HG03025 (cell line): Measurements from ENCODE around the gene RPL28.
"Not testable (repeated sequence)": the region's sequence is repeated elsewhere in the genome, so short reads cannot be mapped to it uniquely, and the experiment has no call there.

Experiments used
- ATAC-seq: cut with Tn5 transposase; IDR thresholded peaks from one replicate; pipeline ENCODE4 v1.9.1; 2021; ENCODE audit warnings: mild to moderate bottlenecking, moderate library complexity; ENCODE audit not compliant: unreplicated experiment, low FRiP score

Gene RPL28

GRCh38 chr19:55443045-55443823 is 57.5 kb downstream of the RPL28 start, which contains the start of gene SHISA7:
SHISA7 (minus strand) TSS chr19:55443300; CDS start chr19:55442863, 437 bp downstream.
- no peak for ATAC-seq

DNA sequence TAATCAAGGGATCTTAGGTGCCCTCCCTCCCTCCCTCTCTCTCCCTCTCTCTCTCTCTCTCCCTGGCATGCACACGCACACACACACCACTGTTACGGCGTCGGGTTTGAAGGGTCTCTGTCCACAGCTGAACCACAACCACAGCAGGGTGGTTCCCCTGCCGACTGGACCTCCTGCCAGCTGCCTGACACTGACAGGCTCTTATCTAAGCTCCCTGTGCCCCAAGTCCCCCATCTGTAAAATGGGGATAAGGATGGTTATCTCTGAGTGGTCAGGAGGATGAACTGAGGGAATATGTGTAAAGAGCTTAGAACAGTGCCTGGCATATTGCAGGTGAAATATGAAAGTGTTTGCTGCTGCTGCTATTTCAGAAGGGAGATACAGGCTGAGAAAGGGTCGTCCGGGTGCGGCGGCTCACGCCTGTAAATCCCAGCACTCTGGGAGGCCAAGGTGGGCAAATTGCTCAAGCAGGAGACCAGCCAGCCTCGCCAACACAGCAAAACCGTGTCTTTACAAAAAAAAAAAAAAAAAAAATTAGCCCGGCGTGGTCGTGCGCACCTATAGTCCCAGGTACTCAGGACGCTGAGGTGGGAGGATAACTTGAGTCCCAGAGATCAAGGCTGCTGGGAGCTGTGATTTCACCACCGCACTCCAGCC is 58.2 kb downstream of the RPL28 start:
- no peak for ATAC-seq

DNA sequence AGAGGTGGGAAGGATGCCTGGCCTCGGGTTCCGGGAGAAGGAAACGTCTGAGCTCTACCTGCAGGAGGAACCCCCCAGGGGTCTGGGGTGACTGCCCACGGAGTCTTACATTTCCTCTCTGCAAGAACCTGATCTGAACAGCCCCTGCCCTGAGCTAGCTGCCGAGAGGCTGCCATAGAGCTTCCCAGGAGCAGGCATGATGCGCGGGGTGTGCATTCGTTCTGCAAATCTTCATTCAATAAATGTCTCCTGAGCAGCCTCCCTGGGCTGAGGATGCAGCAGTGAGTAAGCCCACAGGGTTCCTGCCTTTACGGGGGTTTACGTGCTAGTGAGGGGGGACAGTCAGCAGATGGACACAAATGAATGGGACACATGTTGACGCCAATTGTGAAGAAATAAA is 58.9 kb downstream of the RPL28 start:
- no peak for ATAC-seq

GRCh38 chr19:55446060-55446459 is 60.3 kb downstream of the RPL28 start:
- no peak for ATAC-seq

DNA sequence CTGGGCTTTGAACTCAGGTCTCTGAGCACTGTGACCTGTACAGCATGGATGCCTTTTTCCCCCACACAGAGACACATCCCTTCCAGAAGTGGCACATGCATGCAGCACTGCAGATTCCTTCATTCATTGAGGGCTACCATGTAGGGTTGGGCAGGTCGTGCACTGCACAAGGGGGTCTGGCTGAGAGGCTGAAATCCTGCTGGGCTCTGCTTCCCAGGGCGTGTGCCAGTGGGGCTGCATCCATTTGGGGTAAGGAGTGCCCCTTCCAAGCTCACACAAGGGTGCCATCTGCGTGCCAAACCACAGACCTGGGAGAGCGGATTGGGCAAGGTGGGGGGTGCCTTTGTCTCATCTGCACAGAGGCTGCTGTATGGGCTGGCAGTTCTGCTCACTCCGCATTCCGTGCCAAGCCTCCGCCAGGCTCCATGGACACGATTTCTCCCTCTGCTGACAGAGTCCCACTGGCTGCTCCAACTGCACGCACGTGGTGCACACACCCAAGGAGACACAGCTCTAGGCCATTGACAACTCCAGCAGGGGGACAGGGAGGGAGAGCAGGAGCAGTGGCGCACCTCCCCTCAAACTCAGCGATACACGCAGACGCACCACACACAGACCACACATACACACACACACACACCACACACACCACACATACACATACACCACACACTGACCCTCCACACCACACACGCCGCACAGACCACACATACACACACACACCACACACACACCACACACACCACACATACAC is 61.9 kb downstream of the RPL28 start:
- ATAC-seq: no peak

DNA sequence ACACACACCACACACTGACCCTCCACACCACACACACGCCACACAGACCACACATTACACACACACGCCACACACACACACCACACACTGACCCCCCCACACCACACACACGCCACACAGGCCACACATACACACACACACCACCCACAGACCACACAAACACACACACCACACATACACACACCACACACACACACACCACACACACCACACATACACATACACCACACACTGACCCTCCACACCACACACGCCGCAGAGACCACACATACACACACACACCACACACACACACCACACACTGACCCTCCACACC is 62.4 kb downstream of the RPL28 start:
- ATAC-seq: not testable (repeated sequence)

DNA sequence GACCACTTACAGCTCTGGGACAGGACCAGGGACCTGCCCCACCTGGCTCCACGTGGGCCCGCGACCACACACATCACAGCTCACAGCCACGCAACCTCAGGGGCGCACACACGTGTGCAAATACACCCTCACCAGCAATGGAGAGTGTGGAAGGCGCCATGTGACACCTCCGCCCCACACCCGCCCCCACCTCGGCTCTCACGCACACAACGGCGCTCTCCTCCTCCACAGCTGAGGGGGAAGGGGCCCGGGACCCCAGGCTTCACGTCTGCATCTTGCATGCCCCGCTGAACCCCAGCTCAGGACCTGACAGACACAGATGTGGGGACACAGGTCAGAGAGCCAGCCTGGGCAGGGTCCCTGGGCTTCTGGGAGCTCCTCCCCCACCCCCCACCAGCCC is 63.7 kb downstream of the RPL28 start:
- no peak for ATAC-seq

- no peak for ATAC-seq
Observed at GRCh38 chr19:55451163-55451964, 65.6 kb downstream of the RPL28 start.

- ATAC-seq: no peak
Observed at GRCh38 chr19:55451965-55452748, 66.4 kb downstream of the RPL28 start.
